Upper lobe of right lung (tissue), 1 donor: ENCODE data around the gene NDUFB6. TPM values are rescaled to one million over a fixed set of nuclear protein-coding genes. Genes with fewer than 3 reads are reported as not detected.

Experiments
- ATAC-seq: fragments of 200-7000 bp; cut with Tn5 transposase; one replicate; pipeline ENCODE4 v1.9.1; 2020; ENCODE audit warnings: mild to moderate bottlenecking, moderate library complexity
- DNase-seq: peaks from one replicate; pipeline ENCODE4 v3.0.0-alpha.2; 2020
- H3K27ac ChIP-seq: fragments of 200-600 bp; one replicate; pipeline ENCODE4 v1.8.0; 2022
- H3K27me3 ChIP-seq: fragments of 200-600 bp; one replicate; pipeline ENCODE4 v1.8.0; 2022; ENCODE audit warnings: mild to moderate bottlenecking
- H3K36me3 ChIP-seq: fragments of 200-600 bp; one replicate; pipeline ENCODE4 v1.8.0; 2022
- H3K4me1 ChIP-seq: fragments of 200-600 bp; one replicate; pipeline ENCODE4 v1.8.0; 2022
- H3K4me3 ChIP-seq: fragments of 200-600 bp; one replicate; pipeline ENCODE4 v1.8.0; 2022; ENCODE audit warnings: mild to moderate bottlenecking
- H3K9me3 ChIP-seq: fragments of 200-600 bp; one replicate; pipeline ENCODE4 v1.8.0; 2022
- CTCF ChIP-seq: fragments of 200-600 bp; IDR thresholded peaks from one replicate; pipeline ENCODE4 v1.8.0; 2022; ENCODE audit warnings: antibody characterized with exemption
- intact Hi-C: fragments of 100-400 bp; cut with DNase I; formaldehyde crosslinking; loops from one replicate; pipeline ENCODE4 v1.11.0; 2022
- total RNA-seq: library from RNA; stranded (reverse); fragmentation: NEBNext Ultra II Directional; extraction: Animal tissue kit (Norgen Biotek cat#: 25700); gene quantifications from one replicate; pipeline ENCODE4 v1.2.1, GENCODE V29; 2021
- donor health status: DM: no; HTN: yes; CAD: no; lungs with severe emphysema.

The NDUFB6 gene
- total RNA-seq, 1 donor from 2014 or later, result 38.2 TPM

- Histone ChIP-seq H3K36me3 (peaks cover 38% of the 10 kb centered on the region), H3K4me1 (peaks cover 9% of the 10 kb centered on the region), H3K27ac (no peak overlapping the region), H3K9me3 (no peaks in the 10 kb centered on the region), H3K27me3 (no peaks in the 10 kb centered on the region), H3K4me3 (no peak overlapping the region)
- DNase-seq (no peak), ATAC-seq (peak; percentile 31)
- intact Hi-C loops, result no loop called here
- TF ChIP-seq CTCF, result no peak
Observed at GRCh38 chr9:32566770-32567169, 6.2 kb downstream of the NDUFB6 start.

GRCh38 chr9:32565967-32566366 is 7.0 kb downstream of the NDUFB6 start:
- Histone ChIP-seq H3K4me3 (no peak overlapping the region), H3K27ac (no peak overlapping the region), H3K36me3 (peaks cover 38% of the 10 kb centered on the region), H3K4me1 (peaks cover 2% of the 10 kb centered on the region), H3K27me3 (no peaks in the 10 kb centered on the region), H3K9me3 (no peaks in the 10 kb centered on the region)
- DNase-seq (no peak), ATAC-seq (no peak)
- intact Hi-C loops, result no loop called here
- no peak for TF ChIP-seq CTCF

GRCh38 chr9:32558408-32558934 is 14.5 kb downstream of the NDUFB6 start:
- no peaks in the 10 kb centered on the region for H3K9me3 ChIP-seq
- H3K27ac ChIP-seq, result no peak overlapping the region
- H3K27me3 ChIP-seq, result no peaks in the 10 kb centered on the region
- intact Hi-C loops, result no loop called here
- H3K4me1 ChIP-seq, result peaks cover 2% of the 10 kb centered on the region
- H3K4me3 ChIP-seq, result no peak overlapping the region
- DNase-seq, result no peak
- no peak for ATAC-seq
- no peak for TF ChIP-seq CTCF
- H3K36me3 ChIP-seq, result no peaks in the 10 kb centered on the region

- Histone ChIP-seq H3K36me3 (no peaks in the 10 kb centered on the region), H3K27ac (no peak overlapping the region)
Observed at GRCh38 chr9:32554591-32554990, 18.4 kb downstream of the NDUFB6 start.

GRCh38 chr9:32554107-32554506 is 18.9 kb downstream of the NDUFB6 start:
- Histone ChIP-seq H3K27ac (no peak overlapping the region), H3K4me1 (peaks cover 20% of the 10 kb centered on the region), H3K9me3 (no peaks in the 10 kb centered on the region), H3K36me3 (peaks cover 4% of the 10 kb centered on the region), H3K4me3 (no peak overlapping the region), H3K27me3 (no peaks in the 10 kb centered on the region)
- intact Hi-C loops, result no loop called here
- ATAC-seq, result no peak
- TF ChIP-seq CTCF, result no peak
- DNase-seq, result no peak

More at GRCh38 chr9:32554591-32554990, 18.4 kb downstream of the NDUFB6 start:
- ATAC-seq (no peak), DNase-seq (no peak)
- Histone ChIP-seq H3K27me3 (no peaks in the 10 kb centered on the region), H3K4me1 (peaks cover 16% of the 10 kb centered on the region), H3K4me3 (no peak overlapping the region), H3K9me3 (no peaks in the 10 kb centered on the region)
- no peak for TF ChIP-seq CTCF
- intact Hi-C loops, result no loop called here
